Inflammatory macrophage (primary cell): ENCODE measurements around the gene CHI3L1.
A peak's percentile ranks its signal among the peaks of the same experiment; 100 is the strongest.

Experiments
- DNase-seq, 2 donors: peaks; one replicate each; pipeline ENCODE4 v3.0.0-alpha.2; 2020 to 2022

CHI3L1 gene

GRCh38 chr1:203150511-203151297, 35.8 kb downstream of the CHI3L1 start:
- DNase-seq: no peak

DNA sequence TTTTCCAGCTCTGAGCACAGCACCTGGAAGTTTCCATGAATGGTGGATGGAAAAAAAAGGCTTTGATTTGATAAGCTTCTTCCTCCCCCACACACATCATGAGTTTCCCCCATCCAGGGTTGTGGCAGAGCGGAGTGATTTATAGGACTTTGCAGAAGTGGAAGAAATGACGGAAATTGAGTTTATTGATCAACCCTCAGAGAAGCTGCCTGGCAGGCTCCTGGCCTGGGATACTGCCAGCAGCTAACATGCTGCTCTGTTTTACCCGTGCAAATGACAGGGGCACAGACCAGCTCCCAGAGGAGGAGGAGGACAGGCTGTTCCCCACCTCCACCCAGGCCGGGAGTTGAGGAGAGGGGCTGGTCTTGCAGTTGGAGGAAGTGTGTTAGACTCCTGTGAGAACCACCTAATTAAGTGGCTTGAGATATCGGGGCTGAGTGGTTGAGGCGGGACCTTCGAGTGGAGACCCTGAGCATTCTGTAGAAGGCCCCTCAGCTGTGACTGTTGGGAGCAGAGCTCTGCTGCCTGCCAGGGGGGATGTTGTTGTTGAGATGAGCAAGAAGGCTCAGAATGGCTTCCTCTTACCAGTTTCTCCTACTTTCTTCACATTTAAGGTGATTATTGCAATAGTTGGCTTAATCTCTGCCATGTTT, 37.2 kb downstream of the CHI3L1 start:
- DNase-seq: no peak

GRCh38 chr1:203148579-203148978, 37.9 kb downstream of the CHI3L1 start:
- DNase-seq: no peak

DNA sequence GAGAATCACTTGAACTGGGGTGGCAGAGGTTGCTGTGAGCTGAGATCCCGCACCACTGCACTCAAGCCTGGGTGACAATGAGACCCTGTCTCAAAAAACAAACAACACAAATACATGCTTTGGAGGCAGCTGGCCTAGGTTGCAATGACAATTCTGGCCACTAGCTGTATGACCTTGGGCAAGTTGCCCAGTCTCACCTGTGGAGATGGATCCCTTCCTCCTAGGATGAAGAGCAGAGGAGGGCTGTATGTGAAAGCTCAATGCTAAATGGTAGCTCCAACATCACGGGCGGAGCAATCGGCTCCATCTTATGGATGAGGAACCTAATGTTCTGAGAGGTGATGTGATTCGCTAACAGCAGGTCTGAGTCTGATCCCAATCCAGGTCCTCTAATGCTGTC, 38.4 kb downstream of the CHI3L1 start:
- no peak for DNase-seq

GRCh38 chr1:203147376-203147775, 39.1 kb downstream of the CHI3L1 start:
- DNase-seq: no peak

GRCh38 chr1:203146537-203146936, 40.0 kb downstream of the CHI3L1 start:
- no peak for DNase-seq

GRCh38 chr1:203146042-203146369, 40.5 kb downstream of the CHI3L1 start:
- no peak for DNase-seq

- no peak for DNase-seq
Observed at GRCh38 chr1:203145321-203146041, 41.0 kb downstream of the CHI3L1 start.

GRCh38 chr1:203144661-203145060, 41.8 kb downstream of the CHI3L1 start:
- DNase-seq: no peak

GRCh38 chr1:203143641-203144040, 42.9 kb downstream of the CHI3L1 start:
- DNase-seq: no peak

DNA sequence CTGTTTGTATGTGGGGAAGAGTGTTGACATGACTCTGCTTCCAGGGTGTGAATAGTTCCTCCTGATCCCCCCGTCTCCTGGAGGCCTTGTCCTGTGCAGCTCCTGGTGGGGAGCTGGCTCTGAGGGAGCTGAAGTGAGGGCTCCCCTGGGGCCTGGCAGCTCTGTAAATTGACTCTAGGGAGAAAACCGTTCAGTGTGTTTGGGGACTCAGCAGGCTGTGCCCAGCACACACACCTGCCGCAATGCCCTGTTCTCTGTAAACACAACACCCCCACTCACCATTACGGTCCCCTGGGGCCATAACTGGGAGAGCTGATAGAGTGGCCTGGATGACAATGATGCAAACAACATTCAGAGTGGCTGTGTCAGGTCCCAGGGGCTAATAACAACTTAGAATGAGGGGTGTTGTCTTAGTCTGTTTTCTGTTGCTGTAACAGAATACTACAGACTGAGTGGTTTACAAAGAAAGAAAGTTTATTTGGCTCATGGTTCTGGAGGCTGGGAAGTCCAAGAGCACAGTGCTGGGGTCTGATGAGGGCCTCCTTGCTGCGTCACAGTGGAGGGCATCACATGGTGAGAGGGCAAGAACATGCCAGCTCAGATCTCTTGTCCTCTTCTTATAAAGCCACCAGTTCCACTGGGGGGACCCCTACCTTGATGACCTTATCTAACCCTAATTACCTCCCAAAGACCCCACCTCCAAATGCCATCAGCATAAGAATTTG, 43.7 kb downstream of the CHI3L1 start:
- DNase-seq: no peak

GRCh38 chr1:203142124-203142523, 44.4 kb downstream of the CHI3L1 start:
- DNase-seq: no peak

DNA sequence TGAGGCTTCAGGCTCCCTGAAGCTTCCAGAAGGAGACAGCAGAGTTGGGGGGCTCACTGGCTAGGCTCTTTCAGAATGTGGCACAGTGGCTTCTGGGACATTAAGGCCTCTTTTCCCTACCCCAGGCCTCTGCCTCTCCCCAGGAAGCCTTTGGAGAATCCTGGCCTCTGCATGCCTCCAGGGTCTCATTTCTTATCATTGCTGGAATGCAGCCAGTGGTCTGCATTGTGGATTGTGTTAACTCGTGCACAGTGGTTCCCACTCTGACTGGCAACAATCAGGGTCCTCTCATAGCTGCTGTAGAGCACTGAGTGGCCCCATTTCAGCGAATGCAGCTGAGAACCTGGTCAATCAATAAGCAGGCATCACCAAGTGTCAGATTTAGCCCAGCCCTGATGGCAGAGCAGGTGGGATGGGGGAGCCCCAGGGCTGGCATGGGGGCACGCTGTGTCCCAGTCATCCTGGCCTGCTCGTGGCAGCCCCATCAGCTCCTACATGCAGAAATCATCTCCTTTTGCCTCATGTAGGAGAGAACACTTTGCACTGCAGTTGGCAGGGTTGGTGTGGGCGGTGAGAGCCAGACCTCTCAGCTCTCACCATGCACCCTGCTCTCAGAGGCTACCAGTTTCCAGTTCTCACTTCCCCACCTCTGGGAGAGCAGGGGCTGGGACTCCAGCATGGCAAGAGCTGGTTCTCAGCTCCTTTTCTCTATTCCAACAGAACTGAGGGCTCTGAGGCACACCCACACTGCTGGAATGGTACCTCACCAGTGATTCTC, 45.6 kb downstream of the CHI3L1 start:
- peak; percentile 65 to 77 for DNase-seq

- no peak for DNase-seq
Observed at GRCh38 chr1:203139976-203140475, 46.5 kb downstream of the CHI3L1 start.

DNA sequence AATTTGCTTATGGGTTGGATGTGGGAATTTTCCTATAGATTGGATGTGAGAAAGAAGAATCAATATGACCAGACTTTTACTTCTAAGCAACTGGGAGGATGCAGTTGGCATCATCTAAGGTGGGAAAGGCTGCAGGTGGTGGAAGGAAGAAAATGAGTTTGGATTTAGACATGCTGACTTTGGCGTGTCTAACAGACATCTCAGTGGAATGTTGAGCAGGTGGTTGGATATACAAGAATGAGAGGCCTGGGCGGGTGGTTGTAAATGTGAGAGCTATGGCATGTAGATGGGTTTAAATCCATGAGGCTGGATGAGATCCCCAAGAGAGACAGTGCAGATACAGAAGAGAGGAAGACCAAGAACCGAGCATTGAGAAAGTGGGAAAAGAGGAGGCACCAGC, 48.4 kb downstream of the CHI3L1 start:
- no peak for DNase-seq

DNA sequence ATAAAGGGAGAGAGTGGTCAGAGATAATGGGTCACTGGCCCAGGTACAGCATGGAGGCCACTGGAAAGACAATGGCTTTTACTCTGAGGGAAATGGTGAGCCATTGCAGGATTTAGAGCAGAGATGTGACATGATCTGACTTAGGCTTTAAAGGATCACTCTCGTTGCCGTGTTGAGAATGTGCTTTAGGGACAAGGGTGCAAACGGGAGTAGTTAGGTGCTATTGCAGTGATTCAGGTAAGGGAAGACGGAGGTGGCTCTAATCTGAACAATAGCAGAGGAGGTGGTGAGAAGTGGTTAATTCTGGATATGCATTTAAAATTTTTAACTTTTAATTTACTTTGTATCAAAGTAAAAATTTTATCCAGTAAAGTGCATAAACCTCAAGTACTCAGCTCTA, 49.2 kb downstream of the CHI3L1 start:
- DNase-seq: no peak

GRCh38 chr1:203136409-203137042, 50.0 kb downstream of the CHI3L1 start:
- no peak for DNase-seq

DNA sequence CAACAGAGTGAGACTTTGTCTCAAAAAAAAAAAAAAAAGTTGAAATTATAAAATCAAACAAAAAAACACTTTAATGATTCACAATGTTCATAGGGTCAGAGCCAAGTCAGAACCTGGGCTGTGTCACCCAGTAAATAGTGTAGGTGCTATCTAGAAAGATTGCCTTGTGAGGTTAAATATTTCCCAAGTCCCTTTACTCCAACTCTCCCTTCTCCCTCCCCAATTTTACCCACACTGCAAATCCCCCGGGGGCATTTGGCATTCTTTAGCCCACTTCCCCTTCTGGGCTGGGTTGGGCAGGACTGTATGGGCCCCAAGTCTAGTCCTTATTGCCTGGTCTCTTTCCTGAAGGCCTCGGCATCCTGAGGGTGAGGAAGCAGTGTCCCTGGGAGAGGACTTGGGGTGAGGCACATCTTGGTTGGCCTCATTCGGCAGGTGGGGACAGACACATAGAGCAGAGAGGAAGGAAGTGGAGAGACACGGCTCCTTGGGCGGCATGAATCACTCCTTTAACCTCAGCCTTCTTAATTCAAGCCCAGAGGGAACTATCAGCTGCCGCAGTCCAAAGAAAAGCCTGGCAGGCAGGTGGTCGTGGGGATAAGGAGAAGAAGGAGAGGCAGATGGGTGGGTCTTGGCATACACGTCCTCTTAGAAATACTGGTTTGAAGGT, 50.7 kb downstream of the CHI3L1 start:
- peak; percentile 41 to 49 for DNase-seq

- peak; percentile 81 to 91 for DNase-seq
Observed at GRCh38 chr1:203133970-203134725, 52.4 kb downstream of the CHI3L1 start.

DNA sequence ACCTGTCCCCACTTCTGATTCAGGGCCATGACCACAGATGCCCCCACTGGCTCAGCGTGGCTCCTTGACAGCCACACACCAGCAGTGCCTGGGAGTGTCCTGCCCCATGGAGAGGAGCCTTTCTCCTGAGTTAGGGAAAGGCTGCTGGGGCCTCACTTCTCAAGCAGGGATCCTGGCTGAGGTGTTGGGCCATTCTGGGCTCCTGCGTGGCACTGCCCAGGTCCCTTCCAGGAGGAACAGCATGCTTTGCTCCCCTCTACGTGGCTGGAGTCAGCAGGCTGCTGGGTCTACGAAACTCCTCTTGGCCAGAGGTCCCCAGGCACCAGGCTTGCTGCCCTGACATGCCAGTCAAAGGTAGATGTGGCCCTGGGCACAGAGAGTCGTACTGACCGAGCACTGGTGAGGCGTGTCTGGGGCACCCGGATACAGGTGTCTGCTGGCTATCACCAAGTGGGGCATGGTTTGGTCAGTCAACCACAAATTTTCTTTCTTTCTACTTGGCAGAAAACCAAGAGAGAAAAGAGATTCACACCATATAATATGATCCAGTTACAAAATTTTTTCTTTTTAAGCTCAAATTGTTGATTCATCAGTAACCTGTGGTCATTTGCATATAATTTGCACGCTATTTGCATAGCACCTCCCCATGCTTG, 54.8 kb downstream of the CHI3L1 start:
- DNase-seq: no peak
